ENCODE results near the gene CD84.
"Not testable (repeated sequence)": the region's sequence is repeated elsewhere in the genome, so short reads cannot be mapped to it uniquely, and the experiment has no call there.

CD84 gene

DNA sequence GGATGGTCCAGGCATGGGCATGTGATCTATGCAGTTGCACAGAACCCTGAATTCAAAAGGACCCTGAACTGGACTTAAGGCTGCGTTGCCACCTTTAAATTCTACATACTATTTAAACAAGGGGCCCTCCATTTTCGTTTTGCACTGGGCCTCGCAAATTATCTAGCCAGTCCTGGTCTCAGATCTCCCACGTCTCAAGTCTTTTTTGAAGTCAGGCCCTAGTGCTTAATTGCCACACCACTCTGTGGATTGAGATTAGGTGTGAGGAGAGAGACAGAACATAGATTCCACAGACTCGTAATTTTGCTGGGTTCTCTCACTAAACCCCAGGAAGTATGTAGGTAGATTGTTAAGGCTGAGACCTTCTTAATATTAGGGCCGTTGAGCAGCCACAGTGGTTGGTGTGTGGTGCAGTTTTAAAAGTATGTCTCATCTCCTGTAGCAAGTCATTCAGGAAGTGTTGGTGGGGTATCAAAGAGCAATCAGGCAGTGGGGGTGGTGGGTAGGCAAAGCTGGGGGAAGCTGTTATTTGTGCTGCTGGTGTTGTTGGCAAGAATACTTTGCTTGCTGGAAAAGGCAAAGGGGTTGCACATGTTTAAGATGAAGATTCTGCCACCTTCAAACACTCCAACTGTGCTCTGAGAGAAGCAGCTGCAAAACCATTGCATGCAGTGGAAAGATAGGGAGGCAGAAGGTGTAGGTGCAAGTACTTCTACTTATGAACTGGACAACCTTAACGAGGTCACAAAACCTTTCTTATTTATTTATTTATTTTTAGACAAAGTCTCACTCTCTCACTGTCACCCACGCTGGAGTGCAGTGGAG, 11.2 kb downstream of the CD84 start:
- DNase-seq: peak; percentile 84

DNA sequence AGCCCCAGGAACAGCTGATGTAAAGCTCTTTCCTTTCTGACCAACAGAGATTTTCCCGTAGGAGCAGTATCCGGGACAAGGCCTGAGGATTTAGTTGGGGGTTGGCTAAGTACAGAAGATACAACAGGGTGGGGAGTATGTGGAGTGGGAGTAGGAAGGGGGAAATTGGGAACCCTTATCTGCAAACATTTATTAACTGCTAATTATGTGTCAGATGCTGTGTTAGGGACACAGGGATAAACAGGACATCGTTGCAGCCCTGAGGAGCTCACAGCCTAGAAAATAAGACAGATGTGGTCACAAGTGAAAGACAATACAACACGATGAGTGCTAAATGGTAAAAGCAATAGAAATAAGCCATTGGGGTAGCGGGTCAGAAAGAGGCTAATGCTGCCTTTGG, 12.0 kb downstream of the CD84 start:
- DNase-seq: no peak

DNA sequence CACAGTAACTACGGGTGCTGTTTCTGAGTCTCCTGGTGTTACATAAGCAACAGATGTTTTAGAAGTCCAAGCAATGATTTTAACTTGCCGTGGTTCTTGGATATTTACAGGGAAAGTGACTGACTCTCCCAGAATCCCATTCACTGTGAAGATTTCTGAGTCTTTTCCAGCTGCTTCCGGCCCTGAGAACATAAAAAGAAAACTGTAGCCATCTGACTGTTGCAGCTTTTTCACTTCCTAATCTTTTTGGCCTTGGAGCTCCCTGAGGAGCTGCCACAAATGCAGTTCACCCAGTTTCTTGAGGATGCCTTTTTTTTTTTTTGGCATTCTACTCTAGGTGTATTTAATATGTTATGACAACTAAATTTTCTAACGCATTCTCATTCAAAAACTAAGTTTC, 13.7 kb downstream of the CD84 start:
- DNase-seq: no peak

DNA sequence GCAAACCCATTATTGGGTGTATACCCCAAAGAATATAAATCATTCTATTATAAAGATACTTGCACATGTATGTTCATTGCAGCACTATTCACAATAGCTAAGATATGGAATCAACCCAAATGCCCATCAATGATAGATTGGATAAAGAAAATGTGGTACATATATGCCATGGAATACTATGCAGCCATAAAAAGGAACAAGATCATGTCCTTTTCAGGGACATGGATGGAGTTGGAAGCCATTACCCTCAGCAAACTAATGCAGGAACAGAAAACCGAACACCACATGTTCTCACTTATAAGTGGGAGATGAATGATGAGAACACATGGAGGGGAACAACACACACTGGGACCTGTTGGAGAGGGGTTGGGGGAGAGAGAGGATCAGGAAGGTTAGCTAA, 16.1 kb downstream of the CD84 start:
- DNase-seq: not testable (repeated sequence)

DNA sequence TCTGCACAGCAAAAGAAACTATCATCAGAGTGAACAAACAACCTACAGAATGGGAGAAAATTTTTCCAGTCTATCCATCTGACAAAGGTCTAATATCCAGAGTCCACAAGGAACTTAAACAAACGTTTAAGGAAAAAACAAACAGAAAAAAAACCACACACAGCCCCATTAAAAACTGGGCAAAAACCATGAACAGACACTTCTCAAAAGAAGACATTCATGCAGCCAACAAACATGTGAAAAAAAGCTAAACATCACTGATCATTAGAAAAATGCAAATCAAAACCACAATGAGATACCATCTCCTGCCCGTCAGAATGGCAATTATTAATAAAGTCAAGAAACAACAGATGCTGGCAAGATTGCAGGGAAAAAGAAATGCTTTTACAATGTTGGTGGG, 16.6 kb downstream of the CD84 start:
- not testable (repeated sequence) for DNase-seq

DNA sequence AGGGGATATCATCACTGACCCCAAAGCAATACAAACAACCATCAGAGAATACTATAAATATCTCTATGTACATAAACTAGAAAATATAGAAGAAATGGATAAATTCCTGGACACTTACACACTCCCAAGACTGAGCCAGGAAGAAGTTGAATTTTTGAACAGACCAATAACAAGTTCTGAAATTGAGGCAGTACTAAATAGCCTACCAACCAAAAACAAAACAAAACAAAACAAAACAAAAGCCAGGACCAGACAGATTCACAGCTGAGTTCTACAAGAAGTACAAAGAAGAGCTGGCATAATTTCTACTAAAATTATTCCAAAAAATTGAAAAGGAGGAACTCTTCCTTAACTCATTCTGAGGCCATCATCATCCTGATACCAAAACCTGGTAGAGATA, 18.5 kb downstream of the CD84 start:
- DNase-seq: no peak

DNA sequence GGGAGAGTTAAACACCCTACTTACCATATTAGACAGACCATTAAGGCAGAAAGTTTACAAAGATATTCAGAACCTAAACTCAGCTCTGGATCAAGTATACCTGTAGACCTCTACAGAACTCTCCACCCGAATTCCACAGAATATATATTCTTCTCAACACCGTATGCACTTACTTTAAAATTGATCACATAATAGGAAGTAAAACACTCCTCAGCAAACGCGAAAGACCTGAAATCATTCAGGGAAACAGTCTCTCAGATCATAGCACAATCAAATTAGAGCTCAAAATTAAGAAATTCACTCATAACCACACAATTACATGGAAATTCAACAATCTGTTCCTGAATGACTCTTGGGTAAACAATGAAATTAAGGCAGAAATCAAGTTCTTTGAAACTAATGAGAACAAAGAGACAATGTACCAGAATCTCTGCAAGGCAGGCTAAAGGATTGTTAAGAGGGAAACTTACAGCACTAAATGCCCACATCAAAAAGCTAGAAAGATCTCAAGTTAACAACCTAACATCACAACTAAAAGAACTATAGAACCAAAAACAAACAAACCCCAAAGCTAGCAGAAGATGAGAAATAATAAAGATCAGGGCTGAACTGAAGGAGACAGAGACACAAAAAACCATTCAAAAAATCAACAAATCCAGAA, 19.1 kb downstream of the CD84 start:
- DNase-seq: no peak

DNA sequence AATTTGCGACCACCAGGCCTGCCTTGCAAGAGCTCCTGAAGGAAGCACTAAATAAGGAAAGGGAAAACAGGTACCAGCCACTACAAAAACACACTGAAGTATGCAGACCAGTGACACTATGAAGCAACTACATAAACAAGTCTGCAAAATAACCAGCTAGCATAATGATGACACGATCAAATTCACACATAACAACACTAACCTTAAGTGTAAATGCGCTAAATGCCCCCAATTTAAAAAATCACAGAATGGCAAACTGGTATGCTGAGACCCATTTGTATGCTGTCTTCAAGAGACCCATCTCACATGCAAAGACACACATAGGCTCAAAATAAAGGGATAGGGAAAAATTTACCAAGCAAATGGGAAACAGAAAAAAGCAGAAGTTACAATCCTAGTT, 19.9 kb downstream of the CD84 start:
- DNase-seq: not testable (repeated sequence)

DNA sequence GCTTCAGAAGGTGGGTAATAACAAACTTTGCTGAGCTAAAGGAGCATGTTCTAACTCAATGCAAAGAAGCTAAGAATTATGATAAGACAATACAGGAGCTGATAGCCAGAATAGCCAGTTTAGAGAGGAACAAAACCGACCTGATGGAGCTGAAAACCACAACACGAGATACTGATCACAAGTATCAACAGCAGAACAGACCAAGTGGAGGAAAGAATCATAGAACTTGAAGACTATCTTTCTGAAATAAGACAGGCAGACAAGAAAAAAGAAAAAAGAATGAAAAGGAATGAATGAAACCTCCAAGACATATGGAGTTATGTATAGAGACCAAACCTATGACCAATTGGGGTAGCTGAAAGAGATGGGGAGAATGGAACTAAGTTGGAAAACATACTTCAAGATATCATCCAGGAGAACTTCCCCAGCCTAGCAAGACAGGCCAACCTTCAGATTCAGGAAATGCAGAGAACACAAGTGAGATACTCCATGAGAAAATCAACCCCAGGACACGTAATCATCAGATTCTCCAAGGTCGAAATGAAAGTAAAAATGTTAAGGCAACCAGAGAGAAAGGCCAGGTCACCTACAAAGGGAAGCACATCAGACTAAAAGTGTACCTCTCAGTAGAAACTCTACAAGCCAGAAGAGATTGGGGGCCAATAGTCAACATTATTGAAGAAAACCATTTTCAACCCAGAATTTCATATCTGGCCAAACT, 20.5 kb downstream of the CD84 start:
- DNase-seq: no peak

DNA sequence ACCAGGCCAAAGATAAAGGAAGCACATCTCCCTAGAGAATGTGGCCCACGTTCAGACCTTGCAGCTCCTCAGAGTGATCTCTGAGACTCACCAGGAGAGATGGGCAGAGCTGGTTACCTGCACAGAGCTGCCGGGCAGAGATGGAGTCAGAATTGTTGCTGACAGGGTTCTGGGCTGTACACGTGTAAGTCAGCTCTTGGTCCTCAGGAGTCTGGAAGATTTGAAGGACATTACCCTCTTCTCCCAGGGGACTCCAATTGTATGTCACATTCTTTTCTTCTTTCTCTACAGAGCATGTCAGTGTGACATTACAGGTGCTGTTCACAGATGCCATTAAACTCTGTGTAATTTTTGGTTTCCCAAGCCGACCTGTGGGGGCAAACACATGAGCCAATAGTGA, 25.5 kb downstream of the CD84 start:
- DNase-seq: no peak

DNA sequence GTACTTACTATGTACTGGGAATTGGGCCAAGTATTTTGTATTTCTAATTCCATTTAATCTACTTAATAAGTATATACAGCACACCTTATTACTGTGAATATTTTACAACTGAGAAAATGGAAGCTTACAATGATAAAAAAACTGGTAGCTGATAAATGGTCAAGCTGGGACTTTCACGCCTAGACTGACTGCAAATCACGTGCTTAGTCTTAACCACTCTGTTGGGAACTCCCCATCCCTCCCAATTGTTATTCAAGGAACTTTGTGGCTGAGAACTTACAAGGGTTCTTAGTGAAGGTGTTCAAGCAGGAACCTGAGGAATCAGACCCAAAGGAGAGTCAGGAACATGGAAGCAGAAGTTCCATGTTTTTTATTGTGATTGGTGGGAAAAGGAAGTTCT, 26.9 kb downstream of the CD84 start:
- DNase-seq: no peak

DNA sequence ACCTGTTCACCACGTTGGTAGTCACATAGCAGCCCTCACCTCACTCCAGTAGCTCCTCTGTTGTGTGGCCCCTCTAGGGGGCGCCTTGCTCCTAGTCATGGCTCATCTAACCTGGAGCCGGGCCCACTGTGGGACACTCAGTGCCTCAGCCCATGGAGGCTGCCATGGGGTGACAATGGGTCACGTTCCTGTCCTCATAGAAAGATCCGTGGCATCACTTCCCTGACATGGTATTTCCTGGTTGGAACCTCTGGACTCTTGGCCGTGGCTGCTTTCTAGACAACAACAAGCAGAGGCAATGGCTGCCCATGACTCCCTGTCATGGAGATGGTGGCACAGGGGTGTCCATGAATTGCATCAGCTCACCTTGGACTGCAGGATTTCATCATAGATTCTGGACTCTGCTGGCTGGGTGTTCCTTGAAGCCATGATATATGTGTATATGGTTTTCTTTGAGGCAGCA, 28.7 kb downstream of the CD84 start:
- peak; percentile 60 for DNase-seq

DNA sequence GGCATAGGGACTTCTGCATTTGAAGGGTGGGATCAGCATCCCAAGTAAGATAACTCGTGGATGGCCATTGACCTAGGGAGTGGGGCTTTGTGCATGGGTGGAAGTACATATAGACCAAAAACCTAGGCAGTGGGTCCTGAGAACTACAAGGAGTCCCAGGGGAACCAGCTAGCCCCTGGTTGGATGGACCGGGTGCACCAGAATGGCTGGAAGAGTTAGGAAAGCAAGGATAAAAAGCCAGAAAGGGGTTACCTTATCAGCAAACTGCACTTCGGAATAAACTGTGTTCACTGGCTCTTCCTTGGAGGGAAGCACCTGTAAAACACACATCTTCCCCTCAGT, 29.7 kb downstream of the CD84 start:
- DNase-seq: no peak

DNA sequence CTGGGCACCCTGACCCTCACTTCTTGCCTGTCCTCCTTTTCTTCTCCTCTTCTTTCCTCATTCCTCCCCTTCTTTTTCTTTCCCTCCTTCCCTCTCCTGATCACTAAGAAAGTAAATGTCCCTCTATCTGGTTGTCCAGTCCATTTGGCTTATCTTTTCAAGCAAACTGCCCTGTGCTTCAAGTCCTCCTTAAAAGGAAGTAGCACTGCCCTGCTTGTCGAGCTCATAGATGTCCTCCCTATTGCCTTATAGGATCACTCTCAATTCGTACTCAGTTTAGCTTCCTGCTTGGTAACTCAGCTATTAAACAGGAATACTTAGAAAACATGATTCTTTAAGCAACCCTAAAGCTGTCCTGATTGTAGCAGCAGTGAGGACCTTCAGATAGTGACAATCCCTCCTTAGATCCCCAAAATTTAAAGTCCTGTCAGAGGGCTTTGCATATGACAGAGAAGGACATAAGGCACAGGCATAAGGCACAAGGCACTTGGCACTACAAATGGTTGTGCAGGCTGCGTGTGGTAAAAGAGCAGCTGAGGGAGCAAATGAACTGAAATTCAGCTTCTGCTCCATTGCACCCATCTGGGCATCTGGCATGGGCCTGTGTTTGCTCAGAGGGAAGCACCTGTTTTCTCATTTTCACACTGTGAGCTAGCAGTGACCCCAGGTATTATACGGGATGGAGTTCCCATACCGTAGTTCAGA, 30.2 kb downstream of the CD84 start:
- DNase-seq: no peak

DNA sequence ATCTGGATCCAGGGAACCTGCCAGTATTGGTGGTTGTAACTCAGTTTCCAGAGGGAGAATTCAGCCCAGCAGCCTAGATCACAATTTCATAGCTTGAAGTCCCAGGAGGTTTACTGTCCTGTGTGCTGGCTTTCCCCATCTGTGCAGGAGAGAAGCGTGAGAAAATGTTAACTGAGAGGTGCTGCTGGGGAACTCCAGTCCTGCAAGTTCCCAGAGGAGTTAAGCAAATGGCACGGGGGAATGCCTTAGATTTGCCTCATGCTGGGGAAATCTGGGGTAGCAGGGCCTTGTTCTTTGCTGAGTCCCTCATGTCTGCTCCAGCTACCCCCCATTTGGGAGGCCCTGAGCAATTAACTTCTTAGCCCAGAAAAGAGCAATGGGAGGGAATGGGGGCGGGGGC, 31.1 kb downstream of the CD84 start:
- no peak for DNase-seq

DNA sequence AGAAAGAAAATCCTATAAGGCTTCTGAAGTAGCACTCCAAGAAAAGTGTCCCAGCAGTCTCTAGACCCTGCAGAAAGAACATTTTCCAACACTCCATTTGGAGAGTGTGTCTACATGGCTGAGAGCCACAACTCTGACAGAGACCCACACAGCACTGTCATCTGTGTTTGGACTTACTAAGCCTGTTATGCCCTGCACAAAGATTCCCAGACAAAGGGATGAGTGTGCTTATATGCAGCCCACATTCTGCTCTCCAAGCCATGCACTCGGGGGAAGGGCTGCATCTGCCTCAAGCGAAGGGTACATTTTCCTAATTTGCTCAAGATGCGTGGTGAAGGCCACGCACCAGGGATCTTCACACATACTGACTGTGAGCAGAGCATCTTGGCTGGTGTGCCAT, 31.9 kb downstream of the CD84 start:
- no peak for DNase-seq

DNA sequence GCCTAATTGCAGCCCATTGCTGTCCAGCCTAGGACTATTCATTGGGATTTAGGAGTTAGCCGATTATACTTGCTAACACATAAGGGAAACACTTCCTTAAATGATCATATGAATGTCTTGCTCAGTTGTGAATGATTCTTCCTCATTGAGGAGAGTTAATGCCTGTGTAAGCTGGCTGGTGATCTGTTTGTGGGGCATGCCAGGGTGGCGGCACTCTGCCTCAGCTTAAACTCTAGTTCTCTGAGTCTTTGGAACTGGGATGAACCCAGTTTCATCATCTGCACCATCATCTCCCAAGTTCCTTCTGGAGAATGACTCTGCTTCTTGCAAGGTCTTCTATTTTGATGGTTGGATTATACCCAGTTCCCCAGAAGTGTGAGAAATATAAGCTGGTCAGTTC, 32.4 kb downstream of the CD84 start:
- DNase-seq: no peak

DNA sequence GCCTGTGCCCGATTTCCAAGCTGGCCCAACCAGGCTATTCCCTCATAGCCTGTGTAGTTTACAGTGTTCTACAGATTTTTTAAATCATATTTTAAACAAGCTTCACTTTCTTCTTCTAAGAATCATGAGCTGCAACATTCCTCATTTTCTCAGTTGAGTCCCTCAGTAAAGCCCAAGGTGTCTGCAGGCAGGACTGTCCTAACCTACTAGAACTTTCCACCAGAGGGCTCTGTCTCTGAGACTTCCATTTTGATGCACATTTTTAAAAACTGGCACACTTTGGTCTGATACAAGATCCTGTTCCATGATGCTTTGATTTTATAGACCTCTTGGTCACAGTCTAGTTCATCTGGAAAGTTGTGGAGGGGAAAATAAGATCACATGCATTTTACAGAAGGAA, 34.6 kb downstream of the CD84 start:
- peak; percentile 50 for DNase-seq

DNA sequence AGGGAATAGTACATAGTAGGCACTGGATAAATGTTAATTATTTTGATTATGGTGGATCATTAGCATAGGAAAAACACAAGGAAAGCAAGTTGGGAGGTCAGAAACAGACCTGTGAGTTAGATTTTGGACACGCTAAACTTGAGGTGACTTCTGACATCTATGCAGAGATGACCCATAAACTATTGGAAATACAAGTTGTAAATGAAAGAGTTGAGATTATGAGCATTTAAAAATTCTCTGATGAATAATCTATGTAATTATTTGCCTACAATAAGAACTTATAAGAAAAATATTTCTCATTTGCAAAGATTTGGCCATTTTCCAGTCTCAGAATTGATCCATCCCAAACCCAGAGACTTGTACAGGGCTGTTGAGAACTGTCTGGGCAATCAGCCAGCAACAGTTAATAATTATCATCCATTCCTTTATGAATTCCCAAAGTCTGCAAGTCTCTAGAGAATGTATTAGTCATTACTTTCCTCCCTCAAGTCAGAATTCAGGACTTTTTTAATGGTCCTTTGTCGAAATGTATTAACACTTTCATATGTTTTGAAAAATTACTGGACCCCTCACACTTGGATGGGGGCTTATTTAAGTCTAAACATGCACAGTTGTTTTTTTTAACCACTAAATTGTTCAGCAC, 36.9 kb downstream of the CD84 start:
- no peak for DNase-seq

DNA sequence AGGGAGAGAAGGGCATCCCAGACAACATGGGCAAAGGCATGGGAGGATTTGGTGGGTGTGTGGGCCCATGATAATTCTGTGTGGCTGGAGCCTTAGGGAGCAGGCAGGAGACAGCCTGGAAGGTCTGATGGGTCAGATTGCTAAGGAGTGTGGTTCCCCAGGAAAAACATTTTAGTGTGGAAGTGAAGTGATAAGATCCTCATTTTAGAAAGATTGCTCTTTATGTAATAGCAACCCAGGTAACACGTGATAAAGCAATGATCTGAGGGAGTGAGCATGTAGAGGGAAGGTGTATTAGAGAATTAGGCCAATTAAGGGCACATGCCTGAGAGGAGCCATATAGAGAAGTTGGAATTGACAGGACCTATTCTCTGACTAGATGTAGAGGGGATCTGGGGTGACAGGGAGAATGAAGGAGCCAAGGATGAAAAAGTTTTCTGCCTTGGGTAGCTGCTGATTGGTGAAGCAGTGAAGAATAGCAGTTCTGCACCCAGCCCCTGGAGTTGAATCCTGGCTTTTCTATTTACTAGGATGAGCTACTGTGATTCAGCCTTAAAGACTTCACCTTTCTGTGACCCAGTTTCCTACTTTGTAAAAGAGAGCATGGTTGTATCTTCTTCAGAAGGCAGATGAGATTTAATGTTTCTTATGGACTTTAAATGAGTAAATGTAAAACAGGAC, 37.5 kb downstream of the CD84 start:
- no peak for DNase-seq

DNA sequence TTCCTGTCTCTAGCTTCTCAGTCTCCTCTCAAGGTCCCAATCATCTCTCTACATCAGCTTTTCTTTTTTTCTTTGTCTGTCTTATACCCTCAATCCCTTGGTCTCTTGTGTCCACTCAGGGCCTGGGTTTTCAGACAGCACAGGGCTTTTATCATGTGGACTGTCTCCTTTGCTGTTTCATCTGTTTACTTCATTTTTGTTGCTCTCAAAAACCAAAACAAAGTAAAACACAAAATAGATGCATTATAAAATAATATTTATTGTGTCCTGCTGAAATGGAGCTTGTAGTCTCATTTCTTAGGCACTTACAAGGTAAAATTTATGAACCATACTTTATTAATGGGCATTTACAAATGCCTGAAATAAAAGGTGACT, 38.5 kb downstream of the CD84 start:
- no peak for DNase-seq
